GM19351 (cell line): Measurements from ENCODE around the gene ACVR1.
A peak's percentile ranks its signal among the peaks of the same experiment; 100 is the strongest.
"Not testable (repeated sequence)": the region's sequence is repeated elsewhere in the genome, so short reads cannot be mapped to it uniquely, and the experiment has no call there.

Source experiments
- ATAC-seq: cut with Tn5 transposase; IDR thresholded peaks from one replicate; pipeline ENCODE4 v1.9.1; 2021; ENCODE audit warnings: mild to moderate bottlenecking, moderate library complexity; ENCODE audit not compliant: unreplicated experiment

Gene ACVR1

DNA sequence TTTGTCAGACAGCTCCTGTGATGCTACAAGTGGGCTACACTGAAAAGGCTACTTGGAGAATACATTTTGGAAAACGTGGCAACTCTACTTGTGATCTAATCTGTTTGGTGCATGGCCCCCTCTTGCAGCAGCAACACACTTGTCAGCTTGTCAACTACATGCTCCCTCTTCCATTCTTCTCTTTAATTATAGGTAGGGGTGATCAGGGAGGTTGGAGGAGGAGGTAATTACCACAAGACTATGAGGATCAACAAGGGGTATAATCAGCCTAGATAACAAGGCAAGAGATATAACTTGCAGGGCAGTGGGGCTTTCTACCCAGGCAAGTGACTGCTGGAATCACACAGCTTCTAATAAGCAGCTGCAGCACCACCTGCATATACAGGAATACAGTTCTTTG, 104.9 kb downstream of the ACVR1 start:
- ATAC-seq: no peak

DNA sequence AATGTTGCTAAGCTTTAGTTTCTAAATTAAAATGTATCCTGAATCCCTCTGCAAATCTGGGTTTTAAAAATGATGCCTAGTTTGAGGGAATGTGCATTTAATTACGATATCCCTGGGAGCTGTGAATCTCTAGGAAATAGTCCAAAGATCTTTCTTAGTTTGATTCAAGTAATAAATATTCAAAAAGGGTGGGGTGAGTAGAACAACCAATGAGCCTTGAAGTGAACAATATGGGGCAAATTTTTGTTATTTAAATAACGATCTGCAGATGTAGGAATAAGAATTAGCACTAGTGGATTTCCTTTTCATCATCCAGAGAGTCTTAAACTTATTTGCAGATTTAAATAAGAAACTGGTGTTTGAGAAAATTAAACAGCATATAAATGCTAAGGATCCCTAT, 106.3 kb downstream of the ACVR1 start:
- no peak for ATAC-seq

DNA sequence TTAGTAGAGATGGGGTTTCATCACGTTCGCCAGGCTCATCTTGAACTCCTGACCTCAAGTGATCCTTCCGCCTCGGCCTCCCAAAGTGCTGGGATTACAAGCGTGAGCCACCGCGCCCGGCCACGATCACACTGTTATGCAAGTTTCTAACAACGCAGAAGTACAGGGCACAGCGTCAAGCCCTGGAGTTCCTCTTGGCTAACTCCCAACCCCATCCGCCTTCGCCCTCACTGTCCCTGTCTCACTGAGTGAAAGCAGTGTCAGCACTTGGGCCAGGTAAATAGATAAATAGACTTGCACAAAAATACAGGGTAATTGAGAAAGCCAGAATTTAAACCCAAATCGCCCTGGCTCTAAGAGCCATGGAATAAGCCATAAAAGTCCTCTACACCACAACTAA, 111.7 kb downstream of the ACVR1 start:
- no peak for ATAC-seq

DNA sequence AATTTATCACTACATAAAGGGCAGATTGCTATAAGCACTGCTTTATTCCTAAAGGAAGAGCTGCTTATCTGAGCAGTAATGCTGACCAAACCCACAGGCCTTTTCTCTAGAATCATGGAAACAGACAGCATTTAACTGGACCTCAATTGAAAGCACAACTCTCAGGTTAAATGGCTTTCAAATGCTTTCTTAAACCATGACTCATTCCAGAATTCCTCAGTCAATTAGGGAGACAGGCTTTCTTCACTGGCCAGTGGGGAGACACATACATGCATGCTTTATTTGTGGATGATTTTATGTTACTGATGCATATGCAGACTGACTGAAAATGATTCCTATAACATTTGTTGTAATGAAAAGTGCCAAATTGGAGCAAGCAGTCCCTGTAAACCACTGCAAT, 114.6 kb downstream of the ACVR1 start:
- no peak for ATAC-seq

DNA sequence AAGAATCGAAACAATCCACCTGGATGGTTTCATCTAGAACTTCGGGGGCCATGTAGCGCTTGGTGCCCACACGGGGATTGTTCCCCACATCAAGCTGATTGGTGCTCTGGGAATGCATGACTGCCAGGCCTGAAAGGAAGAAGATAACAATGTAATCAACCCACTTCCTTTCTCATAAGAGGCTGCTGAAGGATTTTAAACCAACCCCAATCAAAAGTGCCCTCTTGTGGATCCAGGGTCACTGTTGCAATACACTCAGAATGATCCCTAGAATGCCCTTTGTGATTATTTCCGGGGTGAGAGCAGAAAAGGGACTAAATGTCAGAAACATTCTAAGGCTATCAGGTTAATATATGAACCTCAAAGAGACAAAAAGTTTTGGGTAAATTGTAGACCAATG, 115.2 kb downstream of the ACVR1 start:
- ATAC-seq: no peak

DNA sequence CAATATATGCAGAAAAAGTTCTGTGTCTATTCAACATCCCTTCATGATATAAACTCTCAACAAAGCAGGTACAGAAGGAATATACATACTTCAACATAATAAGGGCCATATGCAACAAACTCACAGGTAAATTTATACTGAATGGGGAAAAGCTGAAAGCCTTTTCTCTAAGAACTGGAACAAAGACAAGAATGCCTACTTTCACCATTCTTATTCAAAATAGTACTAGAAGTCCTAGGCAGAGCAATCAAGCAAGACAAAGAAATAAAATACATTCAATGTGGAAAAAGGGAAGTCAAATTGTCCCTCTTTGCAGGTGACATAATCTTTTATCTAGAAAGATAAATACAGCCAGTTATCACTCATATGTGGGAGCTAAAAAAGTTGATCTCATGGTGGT, 116.3 kb downstream of the ACVR1 start:
- no peak for ATAC-seq

DNA sequence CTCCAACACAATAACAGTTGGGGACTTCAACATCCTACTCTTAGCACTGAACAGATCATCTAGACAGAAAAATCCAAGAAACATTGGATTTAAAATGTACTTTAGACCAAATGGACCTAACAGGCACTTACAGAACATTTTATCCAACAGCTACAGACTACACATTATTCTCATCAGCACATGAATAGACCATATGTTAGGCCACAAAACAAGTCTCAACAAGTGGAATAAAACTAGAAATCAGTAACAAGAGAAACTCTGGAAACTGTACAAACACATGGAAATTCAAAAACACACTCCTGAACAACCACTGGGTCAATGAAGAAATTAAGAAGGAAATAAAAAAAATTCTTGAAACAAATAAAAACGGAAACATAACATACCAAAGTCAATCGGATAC, 117.5 kb downstream of the ACVR1 start:
- no peak for ATAC-seq

DNA sequence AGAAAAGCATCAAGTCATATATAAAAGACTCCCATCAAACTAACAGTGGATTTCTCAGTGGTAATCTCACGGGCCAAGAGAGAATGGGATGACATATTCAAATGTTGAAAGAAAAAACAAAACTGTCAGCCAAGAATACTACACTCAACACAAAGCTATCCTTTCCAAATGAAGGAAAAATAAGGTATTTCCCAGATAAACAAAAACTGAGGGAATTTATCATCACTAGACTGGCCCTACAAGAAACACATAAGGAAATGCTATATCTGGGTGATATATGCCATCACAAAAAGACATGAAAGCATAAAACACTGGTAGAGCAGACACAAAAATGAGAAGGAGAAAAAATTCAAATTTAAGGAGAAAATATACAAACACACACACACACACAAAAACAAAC, 118.6 kb downstream of the ACVR1 start:
- no peak for ATAC-seq

DNA sequence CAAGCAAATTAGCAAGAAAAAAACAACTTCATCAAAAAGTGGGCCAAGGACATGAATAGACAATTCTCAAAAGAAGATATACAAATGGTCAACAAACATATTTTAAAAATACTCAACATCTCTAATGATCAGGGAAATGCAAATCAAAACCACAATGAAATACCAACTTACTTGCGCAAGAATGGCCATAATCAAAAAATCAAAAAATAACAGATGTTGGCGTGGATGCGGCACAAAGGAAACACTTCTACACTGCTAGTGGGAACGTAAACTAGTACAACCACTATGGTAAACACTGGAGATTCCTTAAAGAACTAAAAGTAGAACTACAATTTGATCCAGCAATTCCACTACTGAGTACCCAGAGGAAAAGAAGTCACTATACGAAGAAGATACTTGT, 119.7 kb downstream of the ACVR1 start:
- ATAC-seq: not testable (repeated sequence)

DNA sequence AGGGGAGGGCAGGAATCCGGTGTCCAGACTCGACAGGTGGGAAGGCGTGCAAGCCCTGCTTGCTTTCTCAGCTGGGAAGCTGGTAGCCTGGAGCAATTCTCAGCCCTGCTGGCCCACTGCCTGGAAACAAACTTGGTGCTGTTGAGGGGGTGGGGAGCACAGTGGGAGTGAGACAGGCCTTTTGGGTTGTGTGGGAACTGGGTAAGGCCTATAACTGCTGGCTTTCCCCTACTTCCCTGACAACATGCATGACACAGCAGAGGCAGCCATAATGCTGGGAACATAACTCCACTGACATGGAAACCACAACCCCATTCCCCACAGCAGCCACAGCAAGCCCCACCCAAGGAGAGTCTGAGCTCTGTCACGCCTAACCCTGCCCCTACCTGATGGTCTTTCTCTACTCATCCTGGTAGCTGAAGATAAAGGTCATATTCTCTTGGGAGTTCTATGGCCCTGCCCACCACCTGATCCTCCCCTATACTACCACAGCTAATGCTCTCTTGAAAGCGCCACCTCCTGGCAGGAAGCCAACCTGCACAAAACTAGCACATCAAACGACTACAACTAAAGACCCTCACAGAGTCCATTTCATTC, 124.6 kb downstream of the ACVR1 start:
- peak; percentile 74 for ATAC-seq

DNA sequence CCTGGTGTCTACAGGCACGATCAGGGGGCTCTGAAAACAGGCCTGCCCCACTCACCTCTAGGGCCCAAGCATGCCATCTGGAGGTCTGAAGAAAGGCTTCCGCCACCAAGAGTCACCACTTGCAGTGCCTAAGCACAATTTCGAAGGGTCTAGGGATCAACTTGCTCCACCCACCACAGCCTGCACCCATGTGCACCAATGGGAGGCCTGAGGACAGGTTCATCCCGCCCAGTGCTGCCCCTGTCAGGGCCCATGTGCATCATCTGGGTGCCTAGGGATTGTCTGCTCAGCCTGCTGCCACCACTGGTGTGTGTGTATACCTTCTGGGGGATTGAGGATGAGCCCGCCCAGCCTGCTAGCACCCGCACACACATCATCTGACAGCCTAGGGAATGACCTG, 126.4 kb downstream of the ACVR1 start:
- no peak for ATAC-seq

DNA sequence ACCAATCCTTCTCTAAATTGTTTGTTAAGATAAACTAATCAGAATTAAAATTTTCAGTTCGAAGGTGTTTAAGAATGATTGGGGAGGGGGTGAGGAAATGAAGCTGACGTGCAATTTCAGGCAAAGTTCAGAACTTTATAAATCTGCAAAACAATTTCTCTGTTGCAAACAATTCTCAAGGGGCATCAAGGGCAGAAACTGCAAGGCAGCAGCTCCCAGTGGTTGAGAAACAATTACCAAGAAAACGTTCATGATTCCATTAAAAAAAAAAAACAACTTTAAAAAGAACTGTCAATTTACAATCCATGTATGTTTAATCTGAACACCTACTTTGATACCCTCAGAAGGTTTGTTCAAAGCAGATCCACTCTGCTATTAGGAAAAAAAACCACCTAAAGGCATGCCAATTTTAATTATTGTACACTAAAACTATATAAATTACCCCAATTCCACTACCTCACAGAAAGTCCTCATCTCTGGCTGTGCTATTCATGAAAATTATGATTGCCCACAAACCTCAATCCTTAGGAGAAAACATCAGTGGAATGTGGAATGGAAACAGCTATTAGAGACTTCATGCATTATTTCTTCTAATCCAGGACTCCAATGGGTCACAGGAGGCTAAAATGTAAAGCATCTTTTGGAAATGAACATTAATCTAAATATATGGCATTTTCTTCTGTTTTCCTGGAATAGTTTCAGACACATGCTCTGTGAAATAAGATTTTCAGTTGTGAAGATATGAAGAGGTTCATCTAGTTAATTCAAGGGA, 127.6 kb downstream of the ACVR1 start:
- ATAC-seq: no peak

DNA sequence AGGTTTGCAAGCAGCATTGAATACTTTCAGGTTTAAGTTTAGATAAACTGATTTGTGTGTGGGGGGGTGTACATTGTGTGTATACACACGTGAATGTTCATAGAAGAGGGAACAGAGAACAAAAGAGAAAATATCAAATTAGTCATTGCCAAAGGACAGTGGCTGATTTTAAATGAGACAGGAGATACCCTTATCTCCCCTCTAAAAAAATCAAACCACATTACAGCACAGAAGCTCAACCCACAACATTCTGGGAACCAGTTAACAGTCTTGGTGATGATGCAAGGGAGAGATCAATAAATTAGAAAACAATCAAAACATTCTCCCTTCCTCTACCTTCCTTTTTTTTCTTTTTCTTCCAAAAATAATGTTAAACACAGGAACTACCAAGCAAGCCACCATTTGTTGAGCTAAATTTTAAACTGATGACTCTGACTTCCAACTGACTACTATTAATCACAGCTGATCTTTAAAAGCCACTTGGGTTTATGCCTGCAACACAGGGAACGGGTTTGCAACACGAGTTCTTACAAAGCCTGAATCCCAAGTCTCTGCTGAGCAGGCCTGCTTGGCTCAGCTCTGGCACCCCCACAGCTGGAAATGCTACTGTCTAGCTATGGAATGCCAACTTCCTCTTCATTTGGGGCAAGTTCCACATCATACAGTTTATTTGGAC, 128.3 kb downstream of the ACVR1 start:
- ATAC-seq: peak; percentile 55

DNA sequence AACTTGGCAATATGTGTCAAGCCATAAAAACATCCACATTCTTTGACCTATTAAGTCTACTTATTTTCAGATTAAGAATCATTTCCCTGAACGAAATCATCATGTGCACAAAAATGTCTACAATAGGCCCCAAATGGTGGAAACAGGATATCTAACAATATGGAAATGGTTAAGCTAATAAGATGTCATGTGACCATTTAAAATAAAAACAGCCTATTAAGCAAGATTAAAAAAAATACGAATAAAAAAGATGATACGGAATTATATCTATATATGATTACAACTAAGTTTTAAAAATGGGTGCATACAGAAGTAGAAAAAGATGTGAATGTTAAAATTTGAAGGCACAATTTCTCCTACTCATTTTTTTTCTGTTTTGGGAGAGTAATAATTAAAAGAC, 128.8 kb downstream of the ACVR1 start:
- ATAC-seq: no peak

DNA sequence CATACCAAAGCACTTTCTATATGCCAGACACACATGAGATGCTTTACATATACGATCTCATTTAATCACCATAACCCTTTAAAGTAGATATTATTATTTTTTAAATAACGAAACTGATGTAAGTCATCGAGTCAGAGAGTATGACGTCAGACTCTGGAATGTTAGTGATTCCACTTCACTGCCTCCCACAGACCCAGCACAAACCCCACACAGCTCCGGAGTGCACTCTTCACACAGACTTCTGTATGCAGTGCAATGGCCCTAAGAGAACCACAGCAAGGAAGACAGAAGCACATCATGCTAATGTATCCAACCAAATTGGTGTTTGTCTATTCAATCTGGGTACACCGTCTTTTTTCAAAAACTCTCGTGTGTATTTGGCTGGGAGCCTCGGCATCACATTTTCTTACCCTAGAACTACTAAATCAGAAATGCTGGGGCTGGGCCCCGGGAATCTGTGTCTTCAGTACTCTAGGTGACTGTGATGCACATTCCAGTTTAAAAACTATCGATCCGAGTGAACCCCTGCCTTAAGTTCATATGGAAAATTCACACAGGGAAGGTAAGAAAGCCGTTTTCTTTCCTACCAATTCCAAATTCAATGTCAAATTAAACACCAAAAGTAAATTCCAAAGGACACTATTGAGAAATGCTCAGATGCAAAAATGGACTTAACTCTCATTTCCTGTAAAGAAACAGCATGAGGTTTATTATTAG, 129.7 kb downstream of the ACVR1 start:
- ATAC-seq: no peak

DNA sequence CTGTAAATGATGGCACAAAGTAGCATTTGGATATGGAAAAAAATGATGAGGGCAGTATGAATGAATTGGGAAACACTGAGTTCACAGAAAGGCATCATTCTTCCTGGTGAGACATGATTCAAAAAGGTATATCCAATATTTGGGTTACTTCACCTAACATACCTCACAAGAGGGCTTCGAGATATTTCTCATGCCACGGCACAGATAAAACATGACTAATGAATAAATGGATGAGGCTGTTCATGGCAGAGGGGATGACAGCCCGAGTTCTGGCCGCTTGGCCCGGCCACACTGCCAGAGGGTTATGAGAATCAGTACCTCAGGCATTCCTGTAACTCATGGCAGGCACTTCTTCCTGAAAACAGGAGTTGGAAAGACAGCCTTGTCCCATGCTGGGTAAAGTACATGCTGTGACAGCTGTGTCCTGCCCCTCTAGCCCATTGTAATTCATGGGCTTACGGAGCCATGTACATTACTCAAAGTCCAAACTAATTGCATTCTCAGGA, 131.5 kb downstream of the ACVR1 start:
- ATAC-seq: no peak

DNA sequence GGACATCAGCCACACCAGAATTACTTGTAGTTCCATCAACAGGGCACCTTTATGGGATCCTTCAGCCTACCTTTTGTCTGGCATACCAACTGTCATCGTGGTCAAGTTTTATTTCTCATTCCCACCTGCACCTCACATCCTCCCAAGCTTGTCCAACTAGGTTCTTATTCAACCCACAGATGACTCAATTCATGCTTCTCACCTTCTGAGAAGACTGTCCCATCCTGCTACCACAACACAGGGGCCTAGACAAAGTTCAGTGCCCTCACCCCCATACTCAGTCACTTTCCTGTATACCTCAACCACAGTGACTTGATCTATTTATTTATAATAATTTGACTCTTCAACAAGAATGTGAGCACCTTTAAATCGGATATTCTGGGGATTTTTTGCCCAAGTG, 133.1 kb downstream of the ACVR1 start:
- ATAC-seq: peak; percentile 83

DNA sequence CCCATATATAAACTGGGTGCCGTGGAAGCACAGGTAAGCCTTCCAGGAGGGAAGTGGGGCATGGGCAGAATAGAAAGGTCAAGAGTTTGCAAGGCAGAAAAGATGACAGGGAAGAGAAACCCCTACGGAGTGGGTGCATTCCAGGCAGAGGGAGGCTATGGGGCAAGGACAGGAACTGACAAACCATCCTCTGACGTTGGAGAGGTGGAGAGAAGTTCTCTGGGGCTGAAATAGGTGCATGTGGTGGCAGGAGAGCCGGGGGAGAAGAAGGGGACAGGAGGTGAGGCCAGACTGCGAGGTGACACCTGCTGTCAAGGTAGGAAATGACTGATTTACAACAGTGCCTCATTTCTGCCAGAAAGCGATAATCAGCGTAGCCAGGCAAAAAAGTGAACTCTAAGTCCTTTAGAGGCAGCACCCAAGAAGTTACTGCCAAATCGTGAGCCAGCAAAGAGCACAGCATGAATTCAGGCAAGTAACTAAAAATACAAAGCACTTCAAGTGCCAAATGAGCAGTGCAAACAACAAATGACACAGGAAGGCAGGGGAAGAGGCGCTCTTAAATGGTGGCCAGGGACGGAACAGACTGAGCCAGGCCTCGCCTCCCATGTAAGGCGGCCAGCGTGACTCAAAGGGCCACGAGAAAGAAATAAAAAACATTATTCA, 134.2 kb downstream of the ACVR1 start:
- no peak for ATAC-seq

DNA sequence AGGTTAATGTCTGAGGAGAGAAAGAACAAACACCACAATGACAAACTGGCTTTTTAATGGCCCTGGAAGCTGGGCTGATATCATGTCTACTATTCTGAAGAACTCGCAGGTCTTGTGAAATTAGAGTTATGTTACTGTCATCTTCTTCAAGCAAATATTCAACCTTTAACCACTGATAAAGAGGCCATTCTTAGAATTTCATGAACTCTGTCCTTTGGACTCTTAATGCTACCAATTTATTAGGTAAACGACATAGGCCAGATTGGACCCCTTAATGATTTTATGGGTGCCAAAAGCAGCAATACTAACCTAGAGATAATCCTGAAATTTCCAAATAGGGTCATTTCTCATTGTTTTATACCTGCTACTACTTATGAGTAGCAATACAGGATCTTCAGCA, 138.5 kb downstream of the ACVR1 start:
- no peak for ATAC-seq

DNA sequence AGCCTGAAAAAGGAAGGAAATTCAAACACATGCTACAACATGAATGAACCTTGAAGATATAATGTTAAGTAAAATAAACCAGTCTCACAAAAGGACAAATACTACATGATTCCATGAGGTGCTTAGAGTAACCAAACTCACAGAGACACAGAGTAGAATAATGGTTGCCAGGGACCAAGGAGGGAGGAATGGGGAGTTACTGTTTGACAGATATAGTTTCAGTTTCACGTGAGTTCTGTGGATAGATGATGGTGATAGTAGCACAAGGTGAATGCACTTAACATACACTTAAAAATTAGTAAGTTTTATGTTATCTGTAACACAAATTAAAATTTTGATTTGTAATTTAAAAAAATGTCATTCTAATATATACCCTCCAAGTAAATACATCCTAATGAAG, 140.6 kb downstream of the ACVR1 start:
- ATAC-seq: no peak

DNA sequence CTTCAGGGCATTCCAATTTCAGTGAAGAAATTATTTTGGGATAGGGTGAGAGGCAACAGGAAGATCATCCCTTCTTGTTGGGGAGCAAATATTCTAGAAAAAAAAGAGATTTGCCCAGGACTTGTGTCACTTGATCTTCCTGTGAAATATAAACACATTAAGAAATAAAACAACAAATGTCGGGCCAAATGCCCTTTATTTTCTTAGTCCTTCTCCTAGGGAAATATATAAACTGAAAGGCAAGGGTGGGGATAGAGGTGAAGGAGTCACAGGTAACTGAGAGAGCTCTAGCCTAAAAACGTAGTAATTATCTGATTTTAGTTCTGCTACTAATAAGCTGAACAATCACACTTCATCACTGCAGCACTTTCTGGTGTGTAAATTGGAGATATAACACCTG, 142.9 kb downstream of the ACVR1 start:
- ATAC-seq: no peak
